Endometrial microvascular endothelial cells (primary cell): ENCODE measurements around the gene FXN. TPM values are rescaled to one million over a fixed set of nuclear protein-coding genes. Genes with fewer than 3 reads are reported as not detected.
"Not testable (repeated sequence)": the region's sequence is repeated elsewhere in the genome, so short reads cannot be mapped to it uniquely, and the experiment has no call there.

Experiments
- in situ Hi-C: cut with HindIII; loops from 2 replicates; pipeline ENCODE4 v1.10.0; 2017; ENCODE audit warnings: low sequenced_read_pairs, low pct_unique_long_range_greater_than_20kb; ENCODE audit errors: inconsistent ontology term
- total RNA-seq: library from RNA; depleted of rRNA; stranded (reverse); fragments of >200 nt; gene quantifications from one replicate; pipeline ENCODE4 v1.2.3, GENCODE V29; 2015; ENCODE audit errors: inconsistent ontology term

FXN gene
- total RNA-seq, 1 donor from 2014 or later: 20.3 TPM

DNA sequence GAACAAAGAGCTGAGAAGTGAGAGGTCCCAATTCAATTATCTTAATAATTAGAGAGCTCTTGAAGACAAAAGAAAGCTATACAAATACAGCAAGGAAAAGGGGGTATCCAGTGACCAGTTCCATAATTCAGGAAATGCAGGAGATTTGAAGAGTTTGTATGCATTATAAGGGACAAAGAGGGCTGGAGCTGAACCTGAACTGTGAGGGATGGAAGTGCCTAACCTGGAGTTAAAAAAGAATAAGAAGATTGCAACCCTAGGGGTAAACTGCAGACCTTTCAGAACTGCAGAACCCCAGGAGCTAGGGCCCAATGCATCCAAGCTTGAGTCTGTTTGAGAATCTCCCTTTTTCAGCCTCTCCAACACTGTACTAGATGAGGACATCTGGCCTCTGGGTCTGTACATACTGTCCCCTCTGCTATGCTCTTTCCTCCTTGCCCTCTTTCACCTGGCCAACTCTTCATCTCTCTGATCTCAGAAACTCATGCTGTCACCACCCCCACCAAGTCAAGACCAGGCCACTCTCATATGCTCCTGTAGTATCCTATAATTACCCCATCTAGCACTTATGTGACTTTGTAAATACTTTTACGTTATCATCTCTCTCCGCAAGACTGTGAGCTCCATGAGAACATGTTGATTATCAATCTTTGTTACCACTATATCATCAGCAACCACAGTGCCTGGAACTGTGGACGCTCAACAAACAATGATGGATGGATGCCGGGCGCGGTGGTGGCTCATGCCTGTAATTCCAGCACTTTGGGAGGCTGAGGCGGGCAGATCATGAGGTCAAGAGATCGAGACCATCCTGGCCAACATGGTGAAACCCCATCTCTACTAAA lies 15.0 kb upstream of the FXN start:
- in situ Hi-C loops: no loop called here

GRCh38 chr9:69023650-69024049 lies 11.9 kb upstream of the FXN start:
- in situ Hi-C loops: no loop called here

DNA sequence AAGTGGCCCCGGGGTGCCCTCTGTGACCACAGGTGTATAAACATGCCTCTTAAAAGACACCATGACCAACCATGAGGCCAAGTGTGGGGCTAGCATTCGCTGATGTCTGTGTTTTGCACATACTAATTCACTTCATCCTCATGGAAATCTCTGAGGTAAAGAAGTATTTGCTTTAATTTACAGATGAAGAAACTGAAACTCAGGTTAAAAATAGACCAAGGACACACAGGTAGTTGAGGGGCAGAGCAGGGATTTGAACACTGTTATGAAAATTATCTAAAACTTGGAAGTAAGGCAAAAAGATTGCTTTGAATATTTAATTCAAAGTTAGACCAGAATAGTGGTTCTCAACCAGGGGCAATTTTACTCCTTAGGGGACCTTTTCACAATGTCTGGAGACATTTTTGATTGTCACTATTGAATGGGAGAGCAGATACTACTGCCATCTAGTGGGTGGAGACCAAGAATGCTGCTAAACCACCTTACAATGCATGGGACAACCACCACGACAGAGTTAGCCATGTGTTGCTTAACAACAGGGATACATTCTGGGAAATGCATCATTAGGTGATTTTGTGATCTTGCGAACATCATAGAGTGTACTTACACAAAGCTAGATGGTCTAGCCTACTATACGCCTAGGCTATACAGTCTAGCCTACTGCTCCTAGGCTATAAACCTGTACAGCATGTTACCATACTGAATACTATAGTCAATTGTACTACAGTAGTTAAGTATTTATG lies 8.0 kb upstream of the FXN start:
- in situ Hi-C loops: no loop called here

DNA sequence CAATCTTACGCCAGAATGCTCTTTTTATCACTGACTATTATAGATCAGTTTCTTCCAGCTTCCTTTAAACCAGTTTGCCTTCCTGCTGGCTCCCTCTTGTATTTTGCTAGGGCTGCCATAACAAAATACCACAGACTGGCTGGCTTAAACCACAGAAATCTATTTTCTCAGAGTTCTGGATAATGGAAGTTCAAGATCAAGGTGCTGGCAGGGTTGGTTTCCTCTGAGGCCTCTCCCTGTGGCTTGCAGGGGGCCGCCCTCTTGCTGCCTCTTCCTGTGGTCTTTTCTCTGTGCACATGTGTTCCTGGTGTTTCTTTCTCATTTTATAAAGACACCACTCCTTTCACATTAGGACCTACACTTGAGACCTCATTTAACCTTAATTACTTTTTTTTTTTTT lies 6.8 kb upstream of the FXN start:
- in situ Hi-C loops: no loop called here

- in situ Hi-C loops: no loop called here
Observed at GRCh38 chr9:69029535-69029934, 6.0 kb upstream of the FXN start.

DNA sequence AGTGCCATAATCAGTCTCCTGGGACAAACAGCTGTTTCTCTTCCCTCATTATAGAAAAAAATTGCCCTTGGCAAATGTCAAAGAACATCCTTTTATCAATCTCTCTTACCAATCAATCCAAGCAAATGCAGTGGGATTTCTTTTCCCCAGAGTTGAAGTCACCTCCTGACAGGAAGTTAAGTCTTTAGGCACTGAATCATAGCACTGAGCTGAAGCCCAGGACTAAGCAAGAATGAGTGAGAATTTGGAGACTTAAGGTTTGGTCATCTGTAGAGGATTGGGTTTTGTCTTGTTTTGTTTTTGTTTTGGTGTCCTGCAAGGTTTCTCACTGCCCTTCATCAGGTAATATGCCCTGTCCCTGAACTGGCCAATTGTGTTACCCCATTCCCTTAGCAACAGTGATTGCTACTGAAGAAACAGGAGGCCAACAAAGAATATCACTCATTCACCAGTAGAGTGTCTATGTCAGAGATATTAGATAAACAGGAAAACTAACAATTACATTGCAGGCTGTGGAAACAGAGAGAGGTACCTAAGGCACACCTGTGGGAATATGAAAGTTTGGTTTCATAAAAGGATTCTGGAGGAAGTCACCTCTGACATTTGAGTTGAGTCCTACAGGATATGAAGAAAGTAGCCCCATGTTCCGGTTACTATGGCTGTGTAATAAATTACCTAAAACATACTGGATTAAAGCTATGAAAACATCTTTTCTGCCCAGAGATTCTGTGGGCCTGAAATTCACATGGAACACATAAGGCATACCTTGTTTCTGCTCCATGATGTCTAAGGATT lies 4.5 kb upstream of the FXN start:
- in situ Hi-C loops: no loop called here

DNA sequence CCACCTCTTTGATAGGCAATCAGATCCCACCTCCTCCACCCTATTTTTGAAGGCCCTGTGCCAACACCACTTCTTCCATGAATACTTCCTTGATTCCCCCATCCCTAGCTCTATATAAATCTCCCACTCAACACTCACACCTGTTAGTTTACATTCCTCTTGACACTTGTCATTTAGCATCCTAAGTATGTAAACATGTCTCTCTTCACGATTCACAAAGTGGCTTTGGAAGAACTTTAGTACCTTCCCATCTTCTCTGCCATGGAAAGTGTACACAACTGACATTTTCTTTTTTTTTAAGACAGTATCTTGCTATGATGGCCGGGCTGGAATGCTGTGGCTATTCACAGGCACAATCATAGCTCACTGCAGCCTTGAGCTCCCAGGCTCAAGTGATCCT lies 1.5 kb upstream of the FXN start:
- in situ Hi-C loops: no loop called here

DNA sequence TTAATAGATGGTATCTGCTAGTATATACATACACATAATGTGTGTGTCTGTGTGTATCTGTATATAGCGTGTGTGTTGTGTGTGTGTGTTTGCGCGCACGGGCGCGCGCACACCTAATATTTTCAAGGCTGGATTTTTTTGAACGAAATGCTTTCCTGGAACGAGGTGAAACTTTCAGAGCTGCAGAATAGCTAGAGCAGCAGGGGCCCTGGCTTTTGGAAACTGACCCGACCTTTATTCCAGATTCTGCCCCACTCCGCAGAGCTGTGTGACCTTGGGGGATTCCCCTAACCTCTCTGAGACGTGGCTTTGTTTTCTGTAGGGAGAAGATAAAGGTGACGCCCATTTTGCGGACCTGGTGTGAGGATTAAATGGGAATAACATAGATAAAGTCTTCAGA lies 757 bp downstream of the FXN start:
- in situ Hi-C loops: no loop called here

DNA sequence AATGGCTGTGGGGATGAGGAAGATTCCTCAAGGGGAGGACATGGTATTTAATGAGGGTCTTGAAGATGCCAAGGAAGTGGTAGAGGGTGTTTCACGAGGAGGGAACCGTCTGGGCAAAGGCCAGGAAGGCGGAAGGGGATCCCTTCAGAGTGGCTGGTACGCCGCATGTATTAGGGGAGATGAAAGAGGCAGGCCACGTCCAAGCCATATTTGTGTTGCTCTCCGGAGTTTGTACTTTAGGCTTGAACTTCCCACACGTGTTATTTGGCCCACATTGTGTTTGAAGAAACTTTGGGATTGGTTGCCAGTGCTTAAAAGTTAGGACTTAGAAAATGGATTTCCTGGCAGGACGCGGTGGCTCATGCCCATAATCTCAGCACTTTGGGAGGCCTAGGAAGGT lies 1.2 kb downstream of the FXN start:
- in situ Hi-C loops: no loop called here

DNA sequence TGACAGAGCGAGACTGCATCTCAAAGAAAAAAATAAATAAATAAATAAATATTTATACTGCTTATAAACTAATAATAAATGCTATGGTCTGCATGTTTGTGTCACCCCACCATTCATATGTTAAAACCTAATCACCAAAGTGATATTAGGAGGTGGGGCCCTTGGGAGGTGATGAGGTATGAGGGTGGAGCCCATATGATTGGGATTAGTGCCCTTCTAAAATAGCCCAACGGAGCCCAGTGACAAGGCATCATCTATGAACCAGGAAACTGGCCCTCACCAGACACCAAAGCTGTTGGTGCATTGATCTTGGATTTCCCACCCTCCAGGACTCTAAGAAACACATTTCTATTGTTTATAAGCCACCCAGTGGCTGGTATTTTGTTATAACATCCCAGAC lies 5.1 kb downstream of the FXN start:
- in situ Hi-C loops: no loop called here

GRCh38 chr9:69044240-69045219 lies 9.0 kb downstream of the FXN start:
- in situ Hi-C loops: no loop called here

- in situ Hi-C loops: no loop called here
Observed at GRCh38 chr9:69045821-69046220, 10.3 kb downstream of the FXN start.

DNA sequence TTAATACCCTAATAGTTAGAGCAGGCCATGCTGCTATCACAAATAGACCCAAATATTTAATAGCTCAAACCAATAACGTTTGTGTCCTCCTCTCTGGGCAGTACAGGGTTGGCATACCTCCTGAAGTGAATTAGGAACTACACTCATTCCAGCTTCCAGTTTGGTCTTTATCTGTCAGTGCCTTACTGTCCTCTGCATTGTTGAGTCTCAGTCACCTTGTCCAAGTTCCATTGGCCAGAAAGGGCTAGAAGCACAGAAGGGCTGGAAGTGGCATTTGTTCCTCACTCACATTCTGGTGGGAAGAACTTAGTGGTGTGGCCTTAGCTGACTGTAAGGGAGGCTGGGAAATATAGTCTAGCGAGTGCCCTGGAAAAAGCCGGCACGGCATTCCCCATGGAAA lies 11.2 kb downstream of the FXN start:
- in situ Hi-C loops: no loop called here

- in situ Hi-C loops: no loop called here
Observed at GRCh38 chr9:69047371-69047770, 11.8 kb downstream of the FXN start.

GRCh38 chr9:69049094-69049493 lies 13.5 kb downstream of the FXN start:
- in situ Hi-C loops: no loop called here

- in situ Hi-C loops: not testable (repeated sequence)
Observed at GRCh38 chr9:69050936-69051335, 15.4 kb downstream of the FXN start.

- in situ Hi-C loops: no loop called here
Observed at GRCh38 chr9:69054989-69055388, 19.4 kb downstream of the FXN start.

- in situ Hi-C loops: no loop called here
Observed at GRCh38 chr9:69056191-69056815, 20.8 kb downstream of the FXN start.
